Body of pancreas (tissue), 4 donors: ENCODE measurements around the gene COLGALT1.
"Not testable (repeated sequence)": the region's sequence is repeated elsewhere in the genome, so short reads cannot be mapped to it uniquely, and the experiment has no call there.

Experiments used
- POLR2A ChIP-seq, 3 donors: fragments of 450-650 bp; IDR thresholded peaks; one replicate each; pipeline ENCODE4 v1.6.1; 2016; ENCODE audit warnings: antibody characterized with exemption in 3 of 3, mild to moderate bottlenecking in 2 of 3
- TF ChIP-seq, protein P1 (sequence below), 7 experiments: fragments of 450-650 bp in 4 of 7; fragments of 200-600 bp in 3 of 7; sonication (generic) in 3 of 7; IDR thresholded peaks; one replicate each; pipeline ENCODE4 v1.5.1; 2016 to 2019; ENCODE audit warnings: antibody characterized with exemption in 7 of 7

DNA sequence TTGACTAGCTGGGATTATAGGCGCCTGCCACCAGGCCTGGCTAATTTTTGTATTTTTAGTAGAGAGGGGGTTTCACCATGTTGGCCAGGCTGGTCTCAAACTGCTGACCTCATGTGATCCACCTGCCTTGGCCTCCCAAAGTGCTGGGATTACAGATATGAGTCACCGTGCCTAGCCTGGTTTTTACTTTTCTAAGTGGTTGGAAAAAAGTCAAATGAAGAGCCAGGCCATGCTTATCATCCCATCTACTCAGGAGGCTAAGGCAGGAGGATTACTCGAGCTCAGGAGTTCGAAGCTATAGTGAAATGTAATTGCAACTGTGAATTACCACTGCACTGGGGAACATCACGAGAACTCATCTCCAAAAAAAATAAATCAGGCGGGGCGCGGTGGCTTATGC is 36.8 kb upstream of the COLGALT1 start:
- TF ChIP-seq, protein P1, sequence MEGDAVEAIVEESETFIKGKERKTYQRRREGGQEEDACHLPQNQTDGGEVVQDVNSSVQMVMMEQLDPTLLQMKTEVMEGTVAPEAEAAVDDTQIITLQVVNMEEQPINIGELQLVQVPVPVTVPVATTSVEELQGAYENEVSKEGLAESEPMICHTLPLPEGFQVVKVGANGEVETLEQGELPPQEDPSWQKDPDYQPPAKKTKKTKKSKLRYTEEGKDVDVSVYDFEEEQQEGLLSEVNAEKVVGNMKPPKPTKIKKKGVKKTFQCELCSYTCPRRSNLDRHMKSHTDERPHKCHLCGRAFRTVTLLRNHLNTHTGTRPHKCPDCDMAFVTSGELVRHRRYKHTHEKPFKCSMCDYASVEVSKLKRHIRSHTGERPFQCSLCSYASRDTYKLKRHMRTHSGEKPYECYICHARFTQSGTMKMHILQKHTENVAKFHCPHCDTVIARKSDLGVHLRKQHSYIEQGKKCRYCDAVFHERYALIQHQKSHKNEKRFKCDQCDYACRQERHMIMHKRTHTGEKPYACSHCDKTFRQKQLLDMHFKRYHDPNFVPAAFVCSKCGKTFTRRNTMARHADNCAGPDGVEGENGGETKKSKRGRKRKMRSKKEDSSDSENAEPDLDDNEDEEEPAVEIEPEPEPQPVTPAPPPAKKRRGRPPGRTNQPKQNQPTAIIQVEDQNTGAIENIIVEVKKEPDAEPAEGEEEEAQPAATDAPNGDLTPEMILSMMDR (IDR thresholded peaks at IDR 0.05): not testable (repeated sequence)
- TF ChIP-seq POLR2A (IDR thresholded peaks at IDR 0.05): not testable (repeated sequence)
